OCI-LY3 (cell line): ENCODE measurements around the gene TEAD3.

Source experiments
- H2AFZ ChIP-seq: fragments of 200-600, 300-600 bp; shearing (Covaris generic); 2 replicates; pipeline ENCODE4 v1.6.0; 2014; ENCODE audit warnings: antibody characterized with exemption, low read depth, low read length
- H3K27ac ChIP-seq: fragments of 200-600, 300-600 bp; sonication (generic); 2 replicates; pipeline ENCODE4 v1.5.1; 2014; ENCODE audit warnings: mild to moderate bottlenecking, low read length, moderate library complexity, mixed read lengths
- H3K27me3 ChIP-seq: fragments of 200-600, 300-600 bp; sonication (generic); 2 replicates; pipeline ENCODE4 v1.6.1; 2014; ENCODE audit warnings: low read depth, low read length, mixed read lengths
- H3K36me3 ChIP-seq: fragments of 200-600, 300-600 bp; sonication (generic); replicated peaks from 2 replicates; pipeline ENCODE3; 2014; ENCODE audit warnings: low read depth, low read length, mixed read lengths
- H3K4me1 ChIP-seq: fragments of 300-600, 200-600 bp; sonication (generic); 2 replicates; pipeline ENCODE4 v1.6.1; 2014; ENCODE audit warnings: low read length, mixed read lengths
- H3K4me2 ChIP-seq: fragments of 200-600, 300-600 bp; sonication (generic); 2 replicates; pipeline ENCODE4 v1.6.1; 2014; ENCODE audit warnings: low read length, mixed read lengths
- H3K4me3 ChIP-seq: fragments of 300-600, 200-600 bp; sonication (generic); 2 replicates; pipeline ENCODE4 v1.5.1; 2014; ENCODE audit warnings: antibody characterized with exemption, mild to moderate bottlenecking, low read length, moderate library complexity
- H3K79me2 ChIP-seq: fragments of 300-600, 200-600 bp; shearing (Covaris generic); 2 replicates; pipeline ENCODE4 v1.6.1; 2014; ENCODE audit warnings: mild to moderate bottlenecking, low read length, mixed read lengths
- H3K9ac ChIP-seq: fragments of 300-600, 200-600 bp; shearing (Covaris generic); 2 replicates; pipeline ENCODE4 v1.6.0; 2014; ENCODE audit warnings: mild to moderate bottlenecking, low read length, moderate library complexity
- H3K9me3 ChIP-seq: fragments of 200-600, 300-600 bp; shearing (Covaris generic); 2 replicates; pipeline ENCODE4 v1.6.1; 2014; ENCODE audit warnings: low read length, mixed read lengths; ENCODE audit not compliant: insufficient read depth
- H4K20me1 ChIP-seq: fragments of 200-600, 300-600 bp; sonication (generic); 2 replicates; pipeline ENCODE4 v1.6.1; 2016; ENCODE audit warnings: low read length, mixed read lengths; ENCODE audit not compliant: insufficient read depth
- EZH2phosphoT487 ChIP-seq: fragments of 200-600 bp; shearing (Covaris generic); IDR thresholded peaks from 2 replicates; pipeline ENCODE4 v1.6.1; 2018; ENCODE audit warnings: antibody characterized with exemption, mixed run types, low read depth
- TF ChIP-seq, protein P1 (sequence below): fragments of 200-600, 300-600 bp; sonication (generic); IDR thresholded peaks from 2 replicates; pipeline ENCODE4 v1.5.1; 2014; ENCODE audit warnings: antibody characterized with exemption, low read length, low read depth

Gene TEAD3

DNA sequence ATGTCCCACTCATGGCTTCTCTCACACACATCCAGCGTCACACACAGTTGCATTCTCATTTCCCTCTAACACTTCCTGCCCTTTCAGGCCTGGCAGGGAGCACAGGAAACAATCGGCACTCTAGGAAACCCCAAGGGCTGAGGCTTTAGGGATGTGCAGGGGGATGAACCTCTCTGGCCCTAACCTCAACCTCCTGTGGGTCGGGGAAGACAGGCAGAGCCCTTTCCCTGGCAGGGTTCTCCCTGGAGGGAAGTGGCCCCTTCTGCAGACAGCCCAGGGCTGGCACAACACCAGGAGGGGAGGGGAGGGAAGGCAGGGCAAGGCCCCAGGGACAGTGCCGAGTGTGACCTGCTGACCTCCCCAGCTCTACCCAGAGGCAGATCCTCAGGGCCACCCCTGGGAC is 2.7 kb downstream of the TEAD3 start:
- Histone ChIP-seq H4K20me1 (no peaks in the 10 kb centered on the region), H3K9me3 (no peaks in the 10 kb centered on the region), H3K4me2 (no peak overlapping the region; the same call in 1 of the 2 replicates), H3K4me3 (no peak overlapping the region), H3K4me1 (peaks cover 12% of the 10 kb centered on the region), H3K27me3 (peaks cover 17% of the 10 kb centered on the region; the same call in 1 of the 2 replicates), H3K36me3 (no peaks in the 10 kb centered on the region), H2AFZ (no peak overlapping the region), H3K79me2 (no peaks in the 10 kb centered on the region), H3K27ac (no peak overlapping the region), H3K9ac (no peak overlapping the region)
- TF ChIP-seq, protein P1, sequence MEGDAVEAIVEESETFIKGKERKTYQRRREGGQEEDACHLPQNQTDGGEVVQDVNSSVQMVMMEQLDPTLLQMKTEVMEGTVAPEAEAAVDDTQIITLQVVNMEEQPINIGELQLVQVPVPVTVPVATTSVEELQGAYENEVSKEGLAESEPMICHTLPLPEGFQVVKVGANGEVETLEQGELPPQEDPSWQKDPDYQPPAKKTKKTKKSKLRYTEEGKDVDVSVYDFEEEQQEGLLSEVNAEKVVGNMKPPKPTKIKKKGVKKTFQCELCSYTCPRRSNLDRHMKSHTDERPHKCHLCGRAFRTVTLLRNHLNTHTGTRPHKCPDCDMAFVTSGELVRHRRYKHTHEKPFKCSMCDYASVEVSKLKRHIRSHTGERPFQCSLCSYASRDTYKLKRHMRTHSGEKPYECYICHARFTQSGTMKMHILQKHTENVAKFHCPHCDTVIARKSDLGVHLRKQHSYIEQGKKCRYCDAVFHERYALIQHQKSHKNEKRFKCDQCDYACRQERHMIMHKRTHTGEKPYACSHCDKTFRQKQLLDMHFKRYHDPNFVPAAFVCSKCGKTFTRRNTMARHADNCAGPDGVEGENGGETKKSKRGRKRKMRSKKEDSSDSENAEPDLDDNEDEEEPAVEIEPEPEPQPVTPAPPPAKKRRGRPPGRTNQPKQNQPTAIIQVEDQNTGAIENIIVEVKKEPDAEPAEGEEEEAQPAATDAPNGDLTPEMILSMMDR: no peak
- TF ChIP-seq EZH2phosphoT487: no peak

DNA sequence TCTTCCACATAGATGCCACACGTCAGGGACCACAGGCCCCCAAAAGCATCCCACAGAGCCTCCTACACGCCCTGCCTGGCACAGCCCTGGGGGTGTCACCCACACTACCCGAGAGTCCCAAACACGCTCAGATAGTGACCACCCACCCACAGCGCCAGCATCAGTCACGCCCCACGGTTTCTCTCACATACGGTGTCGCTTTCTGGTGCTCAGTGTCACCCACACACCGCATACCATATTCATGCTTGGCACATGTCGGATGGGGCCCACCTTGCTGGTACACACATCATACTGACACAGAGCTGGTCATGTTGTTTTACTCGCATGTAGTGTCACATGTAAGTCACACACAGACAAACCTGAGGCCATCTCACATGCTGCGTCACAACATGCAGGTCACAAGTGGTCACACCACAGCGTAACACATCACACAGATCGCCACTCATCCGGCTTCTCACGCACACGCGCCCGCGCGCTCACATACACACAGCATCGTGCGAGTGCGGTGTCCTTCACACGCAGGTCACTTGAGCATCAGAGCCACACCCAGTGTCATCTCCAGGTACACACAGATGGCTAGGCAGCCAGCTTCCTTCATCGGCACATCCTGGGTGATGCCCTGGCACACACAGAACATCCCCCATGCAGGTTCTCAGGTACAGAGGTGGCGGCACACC is 3.4 kb downstream of the TEAD3 start:
- Histone ChIP-seq H3K36me3 (no peaks in the 10 kb centered on the region), H3K79me2 (no peaks in the 10 kb centered on the region), H3K9ac (no peak overlapping the region), H3K27me3 (peaks cover 17% of the 10 kb centered on the region; the same call in 1 of the 2 replicates), H3K27ac (no peak overlapping the region), H4K20me1 (no peaks in the 10 kb centered on the region), H3K4me1 (peaks cover 12% of the 10 kb centered on the region), H3K4me3 (no peak overlapping the region), H2AFZ (no peak overlapping the region), H3K9me3 (no peaks in the 10 kb centered on the region), H3K4me2 (no peak overlapping the region; the same call in 1 of the 2 replicates)
- TF ChIP-seq EZH2phosphoT487: no peak

DNA sequence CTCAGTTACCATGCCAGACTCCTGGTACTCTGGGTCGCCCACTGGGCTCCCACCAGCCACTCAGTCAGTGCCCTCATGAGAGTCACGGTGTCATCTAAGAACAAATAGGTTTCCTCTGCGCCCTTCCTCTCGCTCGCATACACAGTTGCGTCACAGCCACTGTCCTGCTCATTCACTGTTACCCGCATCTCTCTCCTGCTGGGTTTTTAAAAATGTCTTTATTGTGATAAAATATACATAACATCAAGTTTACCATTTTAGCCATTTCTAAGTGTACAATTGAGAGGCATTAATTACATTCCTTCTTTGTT is 4.0 kb downstream of the TEAD3 start:
- TF ChIP-seq EZH2phosphoT487: no peak
- TF ChIP-seq, protein P1: no peak
- no peaks in the 10 kb centered on the region for H3K79me2 ChIP-seq
- no peaks in the 10 kb centered on the region for H3K9me3 ChIP-seq
- H3K4me2 ChIP-seq: no peak overlapping the region
- H3K36me3 ChIP-seq: no peaks in the 10 kb centered on the region
- H3K9ac ChIP-seq: no peak overlapping the region
- H3K4me1 ChIP-seq: peaks cover 16% of the 10 kb centered on the region
- H2AFZ ChIP-seq: no peak overlapping the region
- H3K4me3 ChIP-seq: no peak overlapping the region
- peaks cover 17% of the 10 kb centered on the region; the same call in 1 of the 2 replicates for H3K27me3 ChIP-seq
- H4K20me1 ChIP-seq: no peaks in the 10 kb centered on the region
- no peak overlapping the region for H3K27ac ChIP-seq

DNA sequence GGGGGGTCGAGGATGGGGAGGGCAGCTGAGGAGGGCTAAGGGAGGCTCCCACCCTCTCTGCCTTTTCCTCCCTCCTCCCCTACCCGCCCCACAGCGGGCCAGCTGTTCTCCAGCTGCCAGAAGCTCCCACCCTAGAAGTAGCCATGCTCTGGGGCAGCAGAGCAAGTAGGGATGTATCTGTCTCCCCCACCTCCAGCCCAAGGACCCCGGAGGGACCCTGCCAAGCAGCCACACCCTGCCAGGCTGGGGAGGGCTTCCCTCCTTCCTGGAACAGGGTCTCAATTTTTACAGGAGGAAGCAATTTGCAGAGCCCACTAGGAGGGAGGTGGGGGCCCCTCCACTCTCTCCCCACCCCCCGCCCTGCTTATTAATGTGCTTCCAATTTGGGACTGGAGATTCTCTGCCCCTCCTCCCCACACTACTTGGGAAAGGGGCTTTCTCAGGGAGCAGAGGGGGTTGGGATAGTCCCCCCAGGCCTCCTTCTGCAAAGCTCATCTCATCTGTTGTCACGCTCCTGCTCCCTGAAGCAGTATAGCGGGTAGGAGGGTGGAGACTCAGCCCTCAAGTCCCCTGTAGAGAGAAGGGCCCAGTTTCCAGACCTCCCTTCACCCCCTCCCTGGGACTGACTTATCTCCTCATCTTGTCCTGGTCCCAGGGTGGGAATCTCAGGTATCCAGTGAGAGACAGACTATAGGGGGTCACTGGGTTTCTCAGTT is 4.5 kb downstream of the TEAD3 start:
- no peaks in the 10 kb centered on the region for H3K9me3 ChIP-seq
- peaks cover 17% of the 10 kb centered on the region; the same call in 1 of the 2 replicates for H3K27me3 ChIP-seq
- H3K9ac ChIP-seq: no peak overlapping the region
- TF ChIP-seq, protein P1: no peak
- no peak for TF ChIP-seq EZH2phosphoT487
- H3K4me3 ChIP-seq: no peak overlapping the region
- H2AFZ ChIP-seq: no peak overlapping the region
- H3K27ac ChIP-seq: no peak overlapping the region
- peaks cover 19% of the 10 kb centered on the region for H3K4me1 ChIP-seq
- no peak overlapping the region for H3K4me2 ChIP-seq
- H4K20me1 ChIP-seq: no peaks in the 10 kb centered on the region
- no peaks in the 10 kb centered on the region for H3K79me2 ChIP-seq
- no peaks in the 10 kb centered on the region for H3K36me3 ChIP-seq
